Subcutaneous preadipocyte (primary cell): ENCODE results near the gene NTMT1. TPM values are rescaled to one million over a fixed set of nuclear protein-coding genes. Genes with fewer than 3 reads are reported as not detected.

Experiments
- total RNA-seq: library from RNA; depleted of rRNA; stranded (reverse); fragments of >200 nt; gene quantifications from 2 replicates; pipeline ENCODE4 v1.2.3, GENCODE V29; 2012

Gene NTMT1
- total RNA-seq, result 24.3 and 30.7 TPM in 2 replicates

DNA sequence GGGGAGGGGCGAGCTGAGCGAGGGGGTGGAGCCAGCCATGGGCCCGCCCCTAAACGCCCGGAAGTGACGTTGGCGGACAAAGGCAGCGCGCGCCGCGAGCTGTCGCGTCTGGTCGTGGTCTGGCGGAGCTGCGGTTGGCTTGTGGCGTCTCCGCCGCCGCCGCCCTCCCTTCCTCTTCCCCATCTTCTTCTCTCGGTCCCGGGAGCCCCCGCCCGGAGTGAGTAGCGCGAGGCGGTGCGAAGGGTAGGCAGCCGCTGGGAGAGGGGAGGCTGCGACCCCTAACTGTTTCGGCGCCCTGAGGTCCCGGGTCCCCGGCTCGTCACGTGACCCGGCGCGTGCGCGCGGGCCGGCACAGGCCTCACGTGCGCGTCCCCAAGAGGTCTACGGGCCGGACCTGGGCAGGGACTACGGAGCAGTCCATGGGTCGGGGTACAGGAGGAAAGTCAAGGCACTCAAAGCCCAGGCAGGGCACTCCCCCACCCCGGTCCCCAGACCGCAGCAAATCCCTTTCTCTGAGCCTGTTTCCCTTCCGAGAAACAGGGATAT is at the start of gene NTMT1:
TSS of gene NTMT1 (plus strand) at position 85 of the 546 bp plus-strand sequence. CDS start 6,541 bp downstream, outside the sequence.

GRCh38 chr9:129620669-129621295 is 5.2 kb upstream of the NTMT1 start, which contains the start of gene C9orf50:
Gene C9orf50 (minus strand): TSS chr9:129621101. CDS start chr9:129620574, 527 bp downstream.

DNA sequence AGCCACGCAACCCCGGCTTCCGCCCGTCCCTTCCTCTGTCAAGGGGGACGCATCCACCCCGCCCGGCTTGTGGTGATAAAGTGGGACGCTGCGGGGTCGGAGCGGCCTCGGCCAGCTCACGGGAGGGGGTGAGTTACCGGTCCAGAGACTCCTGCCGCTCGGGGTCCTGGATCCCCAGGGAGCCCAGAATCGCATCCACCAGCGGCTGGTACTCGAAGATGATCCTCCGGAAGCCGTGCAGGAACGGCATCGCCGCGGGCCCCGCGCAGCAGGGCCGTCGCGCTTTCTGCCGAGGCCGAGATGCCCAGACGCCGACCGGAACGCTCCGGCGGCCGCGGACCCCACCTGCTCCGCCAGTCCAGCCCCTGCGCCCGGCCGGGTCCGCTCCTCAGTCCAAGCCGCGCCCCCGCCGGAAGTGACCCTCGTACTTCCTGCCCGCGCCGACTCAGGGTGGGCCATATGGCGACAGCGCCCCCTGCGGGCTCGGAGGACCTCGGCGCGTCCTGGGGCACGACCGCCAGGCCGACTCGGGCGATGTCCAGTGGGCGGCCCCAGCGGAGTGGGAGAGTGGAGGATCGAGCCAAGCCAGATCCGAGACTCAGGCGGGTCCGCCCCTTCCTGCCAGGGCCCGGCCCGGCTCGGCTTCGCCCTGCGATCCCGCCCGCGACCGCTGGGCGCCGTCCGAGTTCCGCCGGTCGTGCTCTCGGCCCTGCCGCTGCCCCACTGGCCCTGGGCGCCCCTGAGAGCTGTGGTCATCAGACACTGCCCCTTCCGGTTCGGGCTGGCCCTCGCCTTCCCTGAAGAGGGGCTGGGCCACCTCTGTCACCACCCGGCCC is 16.0 kb downstream of the NTMT1 start, which contains the start of gene ASB6:
TSS of gene ASB6 (minus strand) at position 402 of the 836 bp plus-strand sequence. CDS start at position 250, 152 bp downstream.

GRCh38 chr9:129665389-129665775 is 39.4 kb downstream of the NTMT1 start, which contains the start of gene PRRX2:
Gene PRRX2 (plus strand): TSS chr9:129665647. CDS start chr9:129665868, 221 bp downstream.

Other genes with a start within 250 kb of the NTMT1 start
- gene C9orf50, start 5.1 kb upstream of the NTMT1 start, total RNA-seq, result not detected in 2 replicates
- 16.9 and 18.6 TPM in 2 replicates for gene ASB6, start 16.0 kb downstream of the NTMT1 start, total RNA-seq
- gene PRRX2, start 39.5 kb downstream of the NTMT1 start, total RNA-seq, result 5.1 and 21.3 TPM in 2 replicates
- 56.2 and 76.0 TPM in 2 replicates for gene PTGES, start 126.9 kb downstream of the NTMT1 start, total RNA-seq
- gene TOR1B, start 177.0 kb downstream of the NTMT1 start, total RNA-seq, result 15.8 and 24.2 TPM in 2 replicates
- 29.9 and 31.6 TPM in 2 replicates for gene TOR1A, start 198.0 kb downstream of the NTMT1 start, total RNA-seq
- gene C9orf78, start 209.1 kb downstream of the NTMT1 start, total RNA-seq, result 22.8 and 26.0 TPM in 2 replicates
- gene USP20, start 209.3 kb downstream of the NTMT1 start, total RNA-seq, result 7.0 TPM in 2 replicates